ENCODE results near the gene MED12L. TPM values are rescaled to one million over a fixed set of nuclear protein-coding genes. Genes with fewer than 3 reads are reported as not detected.

Gene MED12L, protein sequence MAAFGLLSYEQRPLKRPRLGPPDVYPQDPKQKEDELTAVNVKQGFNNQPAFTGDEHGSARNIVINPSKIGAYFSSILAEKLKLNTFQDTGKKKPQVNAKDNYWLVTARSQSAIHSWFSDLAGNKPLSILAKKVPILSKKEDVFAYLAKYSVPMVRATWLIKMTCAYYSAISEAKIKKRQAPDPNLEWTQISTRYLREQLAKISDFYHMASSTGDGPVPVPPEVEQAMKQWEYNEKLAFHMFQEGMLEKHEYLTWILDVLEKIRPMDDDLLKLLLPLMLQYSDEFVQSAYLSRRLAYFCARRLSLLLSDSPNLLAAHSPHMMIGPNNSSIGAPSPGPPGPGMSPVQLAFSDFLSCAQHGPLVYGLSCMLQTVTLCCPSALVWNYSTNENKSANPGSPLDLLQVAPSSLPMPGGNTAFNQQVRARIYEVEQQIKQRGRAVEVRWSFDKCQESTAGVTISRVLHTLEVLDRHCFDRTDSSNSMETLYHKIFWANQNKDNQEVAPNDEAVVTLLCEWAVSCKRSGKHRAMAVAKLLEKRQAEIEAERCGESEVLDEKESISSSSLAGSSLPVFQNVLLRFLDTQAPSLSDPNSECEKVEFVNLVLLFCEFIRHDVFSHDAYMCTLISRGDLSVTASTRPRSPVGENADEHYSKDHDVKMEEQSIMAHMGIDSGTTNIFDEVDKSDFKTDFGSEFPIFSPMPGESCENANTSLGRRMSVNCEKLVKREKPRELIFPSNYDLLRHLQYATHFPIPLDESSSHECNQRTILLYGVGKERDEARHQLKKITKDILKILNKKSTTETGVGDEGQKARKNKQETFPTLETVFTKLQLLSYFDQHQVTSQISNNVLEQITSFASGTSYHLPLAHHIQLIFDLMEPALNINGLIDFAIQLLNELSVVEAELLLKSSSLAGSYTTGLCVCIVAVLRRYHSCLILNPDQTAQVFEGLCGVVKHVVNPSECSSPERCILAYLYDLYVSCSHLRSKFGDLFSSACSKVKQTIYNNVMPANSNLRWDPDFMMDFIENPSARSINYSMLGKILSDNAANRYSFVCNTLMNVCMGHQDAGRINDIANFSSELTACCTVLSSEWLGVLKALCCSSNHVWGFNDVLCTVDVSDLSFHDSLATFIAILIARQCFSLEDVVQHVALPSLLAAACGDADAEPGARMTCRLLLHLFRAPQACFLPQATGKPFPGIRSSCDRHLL (N-terminal part only)
- 10 to 100 TPM in 1 of 4 donors, 1 to 10 TPM in 1, under 1 TPM in 2; 0.51 to 12.7 (median 3.1) TPM for total RNA-seq

DNA sequence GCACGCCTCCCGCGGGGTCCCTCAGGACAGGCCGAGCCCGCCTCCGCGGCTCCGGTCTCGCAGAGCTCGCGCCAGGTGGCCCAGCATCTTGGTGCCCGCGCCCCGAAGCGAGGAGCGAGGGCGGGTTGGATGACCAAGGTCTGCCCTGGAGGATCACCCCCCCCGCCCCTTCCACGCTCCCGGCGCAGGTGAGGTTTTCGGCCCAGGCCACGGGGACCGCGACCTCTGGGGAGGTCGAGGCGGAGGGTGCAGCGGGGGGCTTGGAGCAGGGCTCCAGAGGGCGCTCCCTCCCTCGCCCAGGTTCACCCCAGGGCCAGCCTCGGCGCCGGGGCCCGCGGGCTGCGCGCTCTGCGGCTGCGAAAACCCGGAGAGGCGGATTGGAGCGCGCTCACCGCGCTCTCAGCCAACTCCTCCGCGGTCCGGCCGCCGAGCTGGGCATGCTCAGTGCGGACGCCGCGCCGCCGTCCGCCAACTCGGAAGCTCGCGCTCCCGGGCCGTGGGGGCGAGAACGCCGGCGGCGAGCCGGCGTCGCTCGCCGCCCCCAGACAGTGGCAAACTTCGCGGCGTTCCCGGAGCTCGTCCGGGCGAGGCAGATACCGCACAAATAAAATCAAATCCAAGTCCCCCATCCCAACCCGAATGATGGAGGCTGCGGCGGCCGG, at the start of gene MED12L:
Gene MED12L (plus strand): TSS at position 438 of the 662 bp plus-strand sequence. CDS start 1,263 bp downstream, outside the sequence.
- no peaks in the 10 kb centered on the region for H3K4me1 ChIP-seq
- peak within 1 kb of the TSS; percentile 62 to 68 for H3K27ac ChIP-seq
- peak within 1 kb of the TSS; percentile 53 to 61 for H3K4me3 ChIP-seq
- TF ChIP-seq POLR2A (IDR thresholded peaks at IDR 0.05), result peak in 1 of 2 donors; percentile 50
- TF ChIP-seq, protein P1, sequence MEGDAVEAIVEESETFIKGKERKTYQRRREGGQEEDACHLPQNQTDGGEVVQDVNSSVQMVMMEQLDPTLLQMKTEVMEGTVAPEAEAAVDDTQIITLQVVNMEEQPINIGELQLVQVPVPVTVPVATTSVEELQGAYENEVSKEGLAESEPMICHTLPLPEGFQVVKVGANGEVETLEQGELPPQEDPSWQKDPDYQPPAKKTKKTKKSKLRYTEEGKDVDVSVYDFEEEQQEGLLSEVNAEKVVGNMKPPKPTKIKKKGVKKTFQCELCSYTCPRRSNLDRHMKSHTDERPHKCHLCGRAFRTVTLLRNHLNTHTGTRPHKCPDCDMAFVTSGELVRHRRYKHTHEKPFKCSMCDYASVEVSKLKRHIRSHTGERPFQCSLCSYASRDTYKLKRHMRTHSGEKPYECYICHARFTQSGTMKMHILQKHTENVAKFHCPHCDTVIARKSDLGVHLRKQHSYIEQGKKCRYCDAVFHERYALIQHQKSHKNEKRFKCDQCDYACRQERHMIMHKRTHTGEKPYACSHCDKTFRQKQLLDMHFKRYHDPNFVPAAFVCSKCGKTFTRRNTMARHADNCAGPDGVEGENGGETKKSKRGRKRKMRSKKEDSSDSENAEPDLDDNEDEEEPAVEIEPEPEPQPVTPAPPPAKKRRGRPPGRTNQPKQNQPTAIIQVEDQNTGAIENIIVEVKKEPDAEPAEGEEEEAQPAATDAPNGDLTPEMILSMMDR (IDR thresholded peaks at IDR 0.05), result no peak
- peak; percentile 40 to 72 for DNase-seq
- no peaks in the 10 kb centered on the region for H3K9me3 ChIP-seq
- no peaks in the 10 kb centered on the region for H3K27me3 ChIP-seq
- no peaks in the 10 kb centered on the region for H3K36me3 ChIP-seq
- intact Hi-C loops (cut with DNase I; ENCODE audit: low total_unique reads), result no loop called here

DNA sequence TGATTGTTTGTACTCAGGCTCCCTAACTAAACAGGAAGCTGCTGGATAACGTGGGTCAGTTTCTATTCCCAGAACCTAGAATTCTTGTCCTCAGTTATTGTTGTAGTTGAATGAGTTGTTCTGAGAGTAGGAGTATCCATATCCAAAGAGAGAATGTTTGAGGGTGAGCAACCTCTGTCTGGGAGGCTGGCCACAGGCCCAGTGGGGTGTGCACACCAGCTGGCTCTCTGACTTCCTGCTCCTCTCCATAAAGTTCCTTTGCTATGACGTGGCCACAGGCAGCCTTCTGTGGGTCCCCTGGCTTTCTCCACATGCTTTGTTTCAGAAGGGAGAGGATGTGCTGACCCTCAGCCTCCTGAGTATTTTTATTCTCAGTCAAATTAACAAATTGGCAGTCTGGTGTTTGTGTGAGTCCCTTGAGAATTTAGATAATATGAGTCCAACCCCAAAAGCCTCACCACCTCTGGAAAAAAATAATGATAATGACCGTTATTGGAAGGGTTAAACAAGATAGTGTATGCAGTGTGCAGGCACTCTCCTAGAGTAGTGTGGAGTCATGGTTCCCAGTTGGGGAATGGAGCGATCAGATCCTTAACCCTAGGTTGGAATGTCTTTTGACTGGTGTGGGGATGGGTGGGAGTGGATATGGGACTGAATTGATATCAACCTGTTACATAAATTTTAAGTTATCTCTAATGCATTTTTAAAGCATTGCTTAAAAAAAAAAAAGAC, 47.6 kb upstream of the MED12L start:
- intact Hi-C loops (cut with DNase I; ENCODE audit: low total_unique reads), result no loop called here
- DNase-seq, result peak; percentile 28 to 49

DNA sequence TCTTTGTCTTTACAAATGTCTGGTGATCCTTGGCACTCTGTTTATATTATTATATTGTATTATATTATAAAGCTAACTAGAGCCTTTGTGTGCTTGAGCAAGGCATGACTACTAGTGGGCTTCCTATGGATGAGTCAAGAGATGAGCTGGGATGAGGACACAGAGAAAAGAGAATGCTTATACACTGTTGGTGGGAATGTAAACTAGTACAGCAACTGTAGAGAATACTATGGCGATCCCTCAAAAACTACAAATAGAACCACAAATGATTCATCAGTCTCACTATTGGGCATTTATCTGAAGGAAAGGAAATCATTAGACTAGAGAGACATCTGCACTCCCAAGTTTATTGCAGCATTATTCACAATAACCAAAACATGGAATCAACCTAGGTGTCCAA, 40.8 kb upstream of the MED12L start:
- Histone ChIP-seq H3K4me3 (no peak overlapping the region), H3K4me1 (no peaks in the 10 kb centered on the region), H3K27ac (no peak overlapping the region), H3K9me3 (no peaks in the 10 kb centered on the region), H3K27me3 (no peaks in the 10 kb centered on the region), H3K36me3 (no peaks in the 10 kb centered on the region)
- no peak for TF ChIP-seq POLR2A (IDR thresholded peaks at IDR 0.05)
- TF ChIP-seq, protein P1 (IDR thresholded peaks at IDR 0.05), result no peak
- intact Hi-C loops (cut with DNase I; ENCODE audit: low total_unique reads), result no loop called here
- no peak for DNase-seq

More for the DNA sequence above, 47.6 kb upstream of the MED12L start:
- TF ChIP-seq POLR2A (IDR thresholded peaks at IDR 0.05), result no peak
- TF ChIP-seq, protein P1 (IDR thresholded peaks at IDR 0.05), result no peak
- H3K9me3 ChIP-seq, result no peaks in the 10 kb centered on the region
- H3K36me3 ChIP-seq, result no peaks in the 10 kb centered on the region
- H3K27ac ChIP-seq, result no peak overlapping the region
- no peaks in the 10 kb centered on the region for H3K4me1 ChIP-seq
- no peak overlapping the region for H3K4me3 ChIP-seq
- no peaks in the 10 kb centered on the region for H3K27me3 ChIP-seq

DNA sequence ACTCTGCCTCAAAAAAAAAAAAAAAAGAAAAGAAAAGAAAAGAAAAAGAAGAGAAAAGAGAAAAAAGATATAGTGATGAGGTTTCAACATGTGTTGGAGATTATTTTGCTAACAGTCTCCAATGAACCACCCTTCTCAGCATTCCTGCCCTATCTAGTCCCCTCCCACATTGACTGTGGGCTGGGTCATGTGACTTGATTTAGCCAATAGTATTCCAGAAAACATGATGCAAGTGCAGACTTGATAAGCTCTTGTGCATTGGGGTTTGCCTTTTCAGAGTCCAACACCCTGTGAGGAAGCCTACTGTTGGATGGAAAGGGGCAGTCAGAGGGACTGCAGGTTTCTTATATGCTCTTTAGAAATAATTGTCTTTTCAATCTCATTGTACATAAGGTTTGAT, 37.8 kb upstream of the MED12L start:
- no peaks in the 10 kb centered on the region for H3K9me3 ChIP-seq
- no peaks in the 10 kb centered on the region for H3K27me3 ChIP-seq
- intact Hi-C loops (cut with DNase I; ENCODE audit: low total_unique reads), result no loop called here
- DNase-seq, result no peak
- H3K4me3 ChIP-seq, result no peak overlapping the region
- TF ChIP-seq POLR2A (IDR thresholded peaks at IDR 0.05), result no peak
- TF ChIP-seq, protein P1 (IDR thresholded peaks at IDR 0.05), result no peak
- no peaks in the 10 kb centered on the region for H3K36me3 ChIP-seq
- H3K27ac ChIP-seq, result no peak overlapping the region
- H3K4me1 ChIP-seq, result no peaks in the 10 kb centered on the region
